NOMO-1 treated with DMSO at 0.1 percent for 48 hours (cell line): Measurements from ENCODE around the gene BTBD2.

Experiments used
- DNase-seq: peaks from one replicate; lab custom pipeline; 2025; ENCODE audit not compliant: unreplicated experiment; lab: John Stamatoyannopoulos, UW

Gene BTBD2

DNA sequence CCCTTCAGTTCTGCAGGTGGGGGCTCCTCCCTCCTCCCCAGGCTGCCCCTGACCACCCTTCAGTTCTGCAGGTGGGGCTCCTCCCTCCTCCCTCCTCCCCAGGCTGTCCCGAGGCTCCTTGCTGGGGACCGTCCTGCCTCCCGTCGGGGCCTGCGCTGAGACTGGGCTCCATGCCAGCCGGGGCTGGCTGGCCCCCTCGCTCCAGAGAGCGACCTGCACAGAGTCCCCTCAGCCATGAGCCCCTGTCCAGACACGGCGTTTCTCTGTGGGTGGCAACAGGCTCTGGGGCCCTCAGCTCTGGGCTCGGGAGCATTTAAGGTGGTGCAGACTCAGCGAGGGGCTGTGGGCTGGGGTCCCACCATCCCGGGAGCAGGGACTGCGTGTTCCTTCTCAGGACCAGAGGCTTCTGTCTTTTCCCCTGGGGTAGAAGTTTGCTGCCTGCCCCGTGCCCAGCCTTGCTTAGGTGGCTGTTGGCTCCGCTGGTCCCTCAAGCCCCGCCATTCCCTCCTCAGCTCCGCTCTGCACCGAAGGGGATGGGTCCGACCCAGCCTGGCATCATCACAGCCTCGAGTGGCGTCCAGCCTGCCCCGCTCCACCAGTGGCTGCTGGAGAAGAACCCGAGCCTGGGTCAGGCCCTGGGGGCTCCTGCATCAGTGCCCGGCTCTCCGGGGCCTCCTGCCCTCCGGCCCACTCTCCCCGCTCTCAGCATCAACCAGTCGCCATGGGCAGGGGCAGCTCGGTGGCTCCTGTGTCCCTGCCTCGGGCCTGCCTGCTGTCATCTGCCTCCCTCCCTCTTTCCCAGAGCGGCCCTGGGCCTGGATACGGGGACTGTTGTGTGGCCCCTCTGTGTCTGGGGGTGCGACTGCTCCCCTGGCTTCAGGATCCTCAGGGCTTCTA, 47.0 kb downstream of the BTBD2 start:
- no peak for DNase-seq

- no peak for DNase-seq
These were observed 48.4 kb downstream of the BTBD2 start for GRCh38 chr19:1967087-1967608.

GRCh38 chr19:1962674-1963073, 52.8 kb downstream of the BTBD2 start:
- no peak for DNase-seq

DNA sequence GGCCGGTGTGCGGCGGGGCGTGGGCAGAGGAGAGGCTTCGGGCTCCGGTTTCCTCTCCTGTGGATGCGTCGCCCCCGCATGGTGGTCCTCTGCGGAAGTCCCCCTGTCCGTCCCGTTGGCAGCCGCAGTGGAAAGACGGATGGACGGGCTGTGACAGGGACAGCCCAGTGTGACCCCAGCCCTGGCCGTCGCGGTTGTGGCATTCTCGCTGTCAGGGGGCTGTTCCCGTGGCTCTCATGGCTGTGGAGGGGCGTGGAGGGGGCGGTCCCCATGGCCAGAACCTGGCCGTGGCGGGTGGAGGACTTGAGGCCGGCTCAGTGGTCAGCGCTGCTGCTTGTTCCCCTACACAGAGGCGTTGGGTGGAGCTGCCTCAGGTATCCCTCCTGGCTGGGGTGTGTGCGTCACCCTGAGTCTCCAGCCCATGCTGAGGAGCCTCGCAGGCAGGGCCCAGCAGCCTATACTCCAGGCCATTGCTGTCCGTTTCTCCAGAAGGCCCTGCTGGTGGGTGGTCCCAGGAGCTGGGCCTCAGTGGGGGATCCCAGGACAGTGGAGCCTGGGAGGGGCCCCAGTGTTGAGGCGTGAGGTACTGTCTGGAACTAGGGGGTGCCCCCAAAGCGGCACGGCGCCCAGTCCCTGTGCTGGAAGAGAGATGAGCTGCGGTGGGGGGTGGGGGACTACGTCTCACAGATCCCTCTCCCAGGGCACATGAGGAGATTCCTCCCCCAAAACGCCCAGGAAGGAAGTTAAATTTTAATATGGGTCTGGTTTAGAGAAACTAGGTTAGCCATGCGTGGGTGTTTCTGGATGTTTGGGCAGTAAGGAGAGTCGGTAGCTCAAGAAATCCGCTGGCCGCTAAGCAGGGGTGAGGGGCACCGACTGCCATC, 54.3 kb downstream of the BTBD2 start:
- DNase-seq = no peak

DNA sequence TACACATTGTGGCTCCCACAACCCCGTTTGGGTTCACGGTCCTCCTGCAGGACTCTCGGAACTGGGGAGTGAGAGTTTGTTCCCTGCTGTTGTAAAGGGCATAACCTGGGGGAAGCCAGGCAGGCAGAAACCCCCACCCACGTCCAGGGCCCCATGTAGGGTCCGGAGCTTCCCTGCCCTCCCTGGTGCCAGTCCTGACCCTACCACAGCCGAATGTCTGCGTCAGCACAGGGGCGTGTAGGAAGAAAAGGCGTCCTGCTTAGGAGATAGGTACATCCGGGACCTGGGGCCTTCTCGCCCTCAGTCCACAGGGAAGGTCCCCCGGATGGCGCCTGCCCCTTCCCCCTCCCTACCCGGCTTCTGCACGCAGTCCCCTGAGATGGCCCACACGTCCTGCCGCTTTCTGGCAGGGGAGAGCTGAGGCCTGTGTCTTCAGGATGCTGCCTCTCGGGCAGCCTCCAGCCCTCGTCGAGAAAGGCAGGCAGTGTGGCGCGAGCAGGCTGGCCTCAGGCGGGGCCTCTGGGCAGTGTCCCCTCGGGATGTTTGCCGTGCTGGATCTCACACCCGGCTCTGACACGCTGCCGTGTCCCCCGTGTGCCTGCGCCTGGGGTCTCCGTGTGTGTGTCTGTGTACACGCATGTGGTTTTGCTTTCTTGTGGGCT, 55.5 kb downstream of the BTBD2 start:
- no peak for DNase-seq

- no peak for DNase-seq
These were observed 57.8 kb downstream of the BTBD2 start for GRCh38 chr19:1957562-1958248.

- no peak for DNase-seq
These were observed 58.5 kb downstream of the BTBD2 start for GRCh38 chr19:1956868-1957492.

DNA sequence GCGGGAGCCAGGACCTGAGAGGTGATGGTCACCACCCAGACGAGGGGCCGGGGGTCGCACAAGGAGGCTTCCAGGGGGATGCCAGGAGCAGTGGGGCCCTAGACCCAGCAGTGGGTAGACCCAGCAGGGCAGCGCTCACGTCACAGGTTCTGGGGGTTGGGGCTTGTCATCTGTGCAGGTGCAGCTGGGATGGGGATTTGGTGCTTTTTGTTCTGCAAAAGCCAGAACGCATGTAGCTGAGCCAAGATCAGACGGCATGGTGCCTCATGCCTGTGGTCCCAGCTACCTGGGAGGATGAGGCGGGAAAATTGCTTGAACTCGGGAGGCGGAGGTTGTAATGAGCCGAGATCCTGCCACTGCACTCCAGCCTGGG, 59.4 kb downstream of the BTBD2 start:
- no peak for DNase-seq

GRCh38 chr19:1955171-1956121, 60.1 kb downstream of the BTBD2 start:
- no peak for DNase-seq

GRCh38 chr19:1954532-1954933, 61.0 kb downstream of the BTBD2 start:
- DNase-seq = no peak

- no peak for DNase-seq
These were observed 61.9 kb downstream of the BTBD2 start for GRCh38 chr19:1953441-1954094.

DNA sequence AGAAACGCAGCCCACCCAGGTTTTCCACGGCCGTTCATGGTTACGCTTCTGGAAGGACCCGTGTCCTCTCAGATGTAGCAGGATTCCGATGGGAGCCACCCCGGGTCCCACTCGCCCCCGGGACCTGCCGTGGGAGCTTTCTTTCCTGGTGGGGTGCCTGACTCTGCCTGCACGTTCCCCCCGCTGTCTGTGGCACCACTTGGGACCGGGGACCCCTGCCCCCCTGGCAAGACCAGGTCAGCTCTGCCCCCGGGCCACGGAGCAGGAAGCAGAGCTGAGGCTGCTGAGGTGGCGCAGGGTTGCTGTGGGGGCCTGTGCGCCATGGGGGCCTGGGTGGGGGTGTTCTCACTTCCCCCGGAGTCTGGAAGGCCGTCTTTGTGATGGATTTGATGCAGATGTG, 62.5 kb downstream of the BTBD2 start:
- DNase-seq = no peak

DNA sequence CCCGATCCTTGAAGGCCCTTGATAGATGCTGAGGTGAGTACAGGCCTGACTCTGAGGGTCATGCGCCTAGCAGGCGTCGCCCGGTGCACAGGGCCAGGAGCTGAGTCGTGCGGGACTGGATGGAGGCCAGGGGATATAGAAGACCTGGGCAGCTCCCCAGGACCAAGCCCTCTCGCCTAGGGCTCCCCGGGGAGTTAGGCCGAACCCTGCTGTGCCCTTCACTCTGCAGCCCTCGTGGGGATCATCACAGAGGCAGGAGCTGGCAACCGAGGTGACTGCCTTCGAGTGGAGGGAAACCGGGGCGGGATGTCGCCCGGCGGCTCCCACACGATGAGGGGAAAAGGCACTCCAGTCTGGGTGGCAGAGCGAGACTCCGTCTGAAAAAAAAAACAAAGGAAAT, 62.9 kb downstream of the BTBD2 start:
- DNase-seq = no peak

DNA sequence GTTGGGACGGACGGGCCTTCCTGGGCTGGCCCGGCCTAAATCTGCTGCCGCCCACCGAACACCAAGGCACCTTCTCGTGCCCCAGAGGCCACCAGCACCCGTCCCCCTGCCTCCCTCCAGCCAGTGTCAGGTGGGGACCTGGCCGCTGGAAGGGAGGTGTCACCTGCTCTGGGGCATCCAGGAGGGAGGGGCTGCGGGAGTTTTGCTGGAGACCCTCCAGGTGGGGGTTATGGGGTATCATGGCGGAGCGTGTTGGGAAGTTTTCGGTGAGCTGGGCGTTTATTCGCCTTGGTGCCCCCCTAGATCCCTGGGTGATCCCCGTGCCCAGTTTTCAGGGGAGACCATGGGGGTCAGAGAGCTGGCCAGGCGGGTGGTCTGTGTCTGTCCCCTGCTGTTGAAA, 64.9 kb downstream of the BTBD2 start:
- no peak for DNase-seq

DNA sequence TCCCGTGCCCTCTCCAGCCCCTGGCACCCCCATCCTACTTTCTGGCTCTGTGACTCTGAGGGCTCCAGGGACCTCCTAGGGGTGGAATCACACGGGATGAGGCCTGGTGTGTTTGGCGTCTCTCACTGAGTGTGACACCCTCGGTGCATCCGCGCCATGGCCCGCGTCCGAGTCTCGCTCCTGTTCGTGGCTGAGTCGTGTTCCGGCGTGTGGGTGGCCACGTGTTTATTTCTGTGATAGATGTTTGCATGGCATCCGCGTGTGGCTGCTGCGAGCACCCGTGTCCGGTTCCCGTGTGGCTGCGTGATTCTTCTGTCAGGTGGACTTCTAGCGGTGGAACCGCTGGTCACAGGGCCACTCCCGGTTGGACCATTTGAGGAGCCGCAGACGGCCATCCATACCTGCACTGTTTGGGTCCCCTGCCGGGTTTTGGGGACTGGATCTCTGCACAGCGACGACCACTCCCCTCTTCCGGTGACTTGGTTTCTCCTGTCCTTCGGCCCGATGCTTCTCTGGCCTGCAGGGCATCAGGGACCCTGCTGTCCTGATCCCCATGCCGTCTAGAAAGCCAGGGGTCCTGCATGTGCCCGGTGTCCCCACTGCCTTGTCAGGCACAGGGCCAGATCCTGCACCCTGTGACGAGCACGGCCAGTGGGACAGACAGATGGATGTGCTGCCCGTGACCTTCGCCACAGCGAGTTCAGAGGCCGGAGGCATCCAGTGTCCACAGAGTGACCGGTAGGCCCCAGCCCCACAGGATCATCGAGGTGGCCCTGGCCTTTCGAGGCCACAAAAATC, 66.0 kb downstream of the BTBD2 start:
- DNase-seq = no peak

DNA sequence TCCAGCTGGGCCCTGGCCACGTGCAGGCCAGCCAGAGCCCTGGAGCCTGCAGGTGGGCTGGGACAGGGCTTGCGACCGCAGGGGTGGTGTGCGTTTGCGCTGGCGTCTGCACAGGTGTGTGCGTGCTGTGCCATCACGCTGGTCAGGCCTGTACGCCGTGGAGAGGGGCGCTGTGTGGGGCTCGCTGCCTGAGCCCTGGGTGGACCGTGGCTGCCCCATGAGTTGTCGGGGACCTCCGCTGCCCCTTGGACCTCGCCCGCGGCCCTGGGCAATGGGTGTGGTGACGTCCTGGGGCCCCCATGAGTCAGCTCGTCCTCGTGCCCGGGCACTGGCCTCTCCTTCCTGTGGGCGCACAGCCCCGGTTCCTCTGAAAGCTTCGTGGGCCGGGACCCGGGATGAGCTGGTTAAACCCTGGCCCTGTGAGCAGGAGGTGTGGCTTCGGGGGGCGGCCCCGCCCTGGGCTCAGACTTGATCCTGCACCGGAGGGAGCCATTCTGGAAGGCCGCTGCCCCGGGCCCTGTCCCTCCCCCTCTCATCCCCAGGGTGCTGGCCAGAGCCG, 67.8 kb downstream of the BTBD2 start:
- no peak for DNase-seq

GRCh38 chr19:1945899-1946298, 69.6 kb downstream of the BTBD2 start:
- no peak for DNase-seq
